GM21717 (cell line): Measurements from ENCODE around the gene NLRP5.
"Not testable (repeated sequence)": the region's sequence is repeated elsewhere in the genome, so short reads cannot be mapped to it uniquely, and the experiment has no call there.

Source experiments
- ATAC-seq: cut with Tn5 transposase; IDR thresholded peaks from one replicate; pipeline ENCODE4 v1.9.1; 2021; ENCODE audit warnings: mild to moderate bottlenecking, moderate library complexity; ENCODE audit not compliant: unreplicated experiment

The NLRP5 gene

DNA sequence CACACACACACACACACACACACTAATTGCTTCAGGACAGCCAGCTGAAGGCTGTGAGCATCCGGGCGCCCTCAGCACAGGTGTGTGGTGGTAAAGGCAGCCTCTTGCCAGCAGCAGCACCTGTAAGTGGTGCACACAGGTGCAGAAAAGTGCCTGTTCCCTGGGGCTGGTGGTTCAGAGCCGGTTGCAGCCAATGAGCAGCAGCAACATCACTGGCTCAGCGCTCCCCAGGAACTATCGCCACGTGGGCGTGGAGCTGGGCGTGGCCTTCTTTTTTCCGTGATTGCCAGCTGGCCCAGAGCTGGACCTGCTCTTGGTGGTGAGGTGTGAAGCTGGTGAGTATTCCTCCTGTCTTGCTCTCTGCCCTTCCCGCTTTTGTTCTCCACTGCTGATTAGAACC, at the start of gene NLRP5:
Gene NLRP5 (plus strand): TSS at position 289 of the 400 bp plus-strand sequence.
- no peak for ATAC-seq

DNA sequence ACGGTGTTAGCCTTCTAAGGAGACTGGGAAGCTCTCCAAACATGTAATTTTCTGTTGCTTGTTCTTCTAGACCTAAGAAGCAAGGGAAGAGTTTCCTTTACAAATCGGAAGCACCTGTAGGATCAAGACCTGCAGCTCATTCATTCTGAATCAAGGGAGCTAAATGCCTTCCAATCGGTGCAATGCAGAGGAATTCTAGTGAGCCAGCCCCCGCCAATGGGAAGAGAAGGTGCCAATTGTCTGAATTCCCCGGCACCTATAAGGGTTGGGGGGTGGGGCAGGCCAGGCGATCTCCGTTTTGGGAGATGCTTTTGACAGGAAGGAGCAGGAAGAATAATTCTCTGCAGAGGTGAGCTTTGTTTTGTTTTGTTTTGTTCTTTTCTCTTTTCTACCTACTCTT, 47.4 kb upstream of the NLRP5 start:
- no peak for ATAC-seq

GRCh38 chr19:55940306-55940705, 46.3 kb upstream of the NLRP5 start:
- ATAC-seq: no peak

DNA sequence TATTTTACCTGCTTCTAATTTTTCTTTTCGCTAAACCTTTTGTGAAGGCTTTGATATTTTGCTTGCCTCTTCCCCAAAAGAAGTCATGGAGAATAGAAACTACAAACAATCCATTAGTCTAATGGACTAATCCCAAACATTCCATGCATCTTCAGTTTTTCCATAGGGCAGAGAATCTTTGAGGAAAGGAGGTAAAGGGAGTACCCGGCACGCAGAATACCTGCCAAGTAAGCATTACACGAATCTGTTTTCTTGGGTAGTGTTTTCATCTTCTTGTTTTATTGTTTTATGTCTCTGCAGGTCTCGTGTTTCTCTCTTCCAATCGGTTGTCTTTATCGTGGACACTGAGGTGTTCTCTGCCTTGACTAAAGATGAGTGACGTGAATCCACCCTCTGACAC, 39.0 kb upstream of the NLRP5 start, which contains the start of gene NLRP8:
Gene NLRP8 (plus strand): TSS at position 301 of the 400 bp plus-strand sequence.
- ATAC-seq: no peak

DNA sequence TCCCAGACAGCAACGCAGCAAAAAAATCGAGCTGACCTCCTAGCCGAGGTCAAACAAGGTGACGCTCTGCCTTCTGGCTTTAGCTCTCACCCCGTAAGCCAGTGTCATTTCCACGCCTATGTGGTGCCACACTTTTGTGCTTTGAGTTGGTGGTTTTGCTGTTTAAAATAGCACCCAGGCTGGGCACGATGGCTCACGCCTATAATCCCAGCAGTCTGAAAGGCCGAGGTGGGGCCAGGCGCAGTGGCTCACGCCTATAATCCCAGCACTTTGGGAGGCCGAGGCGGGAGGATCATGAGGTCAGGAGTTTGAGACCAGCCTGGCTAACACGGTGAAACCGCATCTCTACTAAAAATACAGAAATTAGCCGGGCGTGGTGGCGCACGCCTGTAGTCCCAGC, 36.0 kb upstream of the NLRP5 start:
- not testable (repeated sequence) for ATAC-seq

- ATAC-seq: no peak
Measured at GRCh38 chr19:55956431-55956830, 30.1 kb upstream of the NLRP5 start.

DNA sequence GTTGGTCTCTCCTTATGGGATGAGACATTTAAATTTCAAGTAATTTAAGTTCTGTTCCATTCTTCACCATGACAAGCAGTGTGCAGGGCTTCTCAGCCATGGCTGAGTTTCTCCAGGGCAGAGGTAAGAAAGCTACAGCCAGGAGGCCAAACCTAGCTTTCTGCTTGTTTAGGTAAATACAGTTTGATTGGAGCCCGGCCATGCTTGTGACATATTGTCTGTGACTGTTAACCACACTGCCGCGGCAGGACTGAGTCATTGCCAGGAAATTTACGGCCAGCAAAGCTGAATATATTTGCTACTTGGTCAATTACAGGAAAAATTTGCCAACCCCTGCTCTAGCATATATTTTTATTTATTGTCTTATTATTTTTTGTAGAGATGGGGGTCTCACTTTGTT, 28.2 kb upstream of the NLRP5 start:
- ATAC-seq: no peak

GRCh38 chr19:55959996-55960675, 26.4 kb upstream of the NLRP5 start:
- ATAC-seq: no peak

GRCh38 chr19:55962186-55962585, 24.4 kb upstream of the NLRP5 start:
- no peak for ATAC-seq

- no peak for ATAC-seq
Measured at GRCh38 chr19:55973982-55974381, 12.6 kb upstream of the NLRP5 start.

DNA sequence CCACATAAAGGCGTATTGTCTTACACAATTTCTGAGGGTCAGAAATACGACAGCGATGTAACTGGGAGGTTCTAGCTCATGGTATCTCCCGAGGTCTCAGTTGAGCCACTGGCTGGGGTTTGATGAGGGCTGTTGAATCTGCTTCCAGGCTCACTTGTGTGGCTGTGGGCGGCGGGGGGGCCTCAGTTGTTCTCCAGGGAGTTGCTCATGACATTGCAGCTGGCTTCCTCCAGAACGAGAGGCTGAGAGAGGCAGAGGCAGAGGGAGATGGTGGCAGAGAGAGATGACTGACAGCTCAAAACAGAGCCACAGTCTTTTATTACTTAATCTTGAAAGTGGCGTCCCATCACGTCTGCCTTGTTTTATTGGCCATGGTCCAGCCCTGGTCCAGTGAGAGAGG, 6.2 kb upstream of the NLRP5 start:
- ATAC-seq: no peak

- no peak for ATAC-seq
Measured at GRCh38 chr19:55985254-55985653, 1.3 kb upstream of the NLRP5 start.

GRCh38 chr19:55990831-55991230, 4.3 kb downstream of the NLRP5 start:
- no peak for ATAC-seq

DNA sequence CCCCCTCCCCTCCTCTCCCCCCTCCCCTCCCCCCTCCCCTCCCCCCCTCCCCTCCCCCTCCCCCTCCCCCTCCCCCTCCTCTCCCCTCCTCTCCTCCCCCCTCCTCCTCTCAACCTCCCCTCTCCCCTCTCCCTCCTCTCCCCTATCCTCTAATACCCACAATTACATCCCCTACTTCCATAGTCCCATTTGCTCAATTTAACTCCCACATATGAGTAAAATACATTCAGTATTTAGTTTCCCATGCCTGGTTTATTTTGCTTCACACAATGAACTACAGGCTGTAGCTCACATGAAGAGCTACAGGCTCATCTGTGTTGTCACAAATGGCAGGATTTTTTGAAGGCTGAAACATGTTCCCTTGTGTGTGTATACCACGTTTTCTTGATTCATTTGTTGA, 6.9 kb downstream of the NLRP5 start:
- ATAC-seq: no peak

DNA sequence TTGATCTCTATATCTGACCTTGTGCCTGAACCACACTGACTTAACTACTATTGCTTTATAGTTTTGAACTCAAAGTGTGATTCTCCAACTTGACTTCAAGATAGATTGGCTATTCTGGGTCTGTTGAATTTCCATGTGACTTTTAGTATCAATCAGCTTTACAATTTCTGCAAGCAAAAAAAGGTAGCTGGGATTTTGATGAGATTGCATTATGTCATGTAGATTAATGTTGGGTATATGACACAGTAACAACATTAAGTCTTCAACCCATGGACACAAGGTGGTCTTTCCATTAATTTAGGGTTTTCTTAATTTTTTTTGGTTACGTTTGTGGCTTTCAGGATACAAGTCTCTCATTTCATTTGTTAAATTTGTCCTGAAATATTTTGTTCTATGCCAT, 28.2 kb downstream of the NLRP5 start:
- no peak for ATAC-seq

DNA sequence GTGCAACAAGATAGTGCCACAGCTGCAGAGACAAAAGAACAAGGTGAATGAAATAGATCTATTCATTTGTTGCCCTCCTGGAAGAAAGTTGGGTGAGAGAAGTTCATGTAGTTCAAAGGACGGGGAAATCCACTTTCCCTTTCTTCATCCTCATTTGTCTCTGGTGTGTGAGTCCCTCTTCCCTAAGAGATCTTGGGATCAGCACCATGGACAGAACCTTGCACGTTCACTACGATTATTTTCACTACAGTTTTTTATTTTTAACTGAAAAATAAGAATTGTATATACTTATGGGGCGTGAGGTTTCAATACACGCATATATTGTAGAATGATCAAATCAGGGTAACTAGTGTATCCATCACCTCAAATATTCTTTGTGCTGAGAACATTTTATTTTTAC, 29.2 kb downstream of the NLRP5 start:
- ATAC-seq: no peak

DNA sequence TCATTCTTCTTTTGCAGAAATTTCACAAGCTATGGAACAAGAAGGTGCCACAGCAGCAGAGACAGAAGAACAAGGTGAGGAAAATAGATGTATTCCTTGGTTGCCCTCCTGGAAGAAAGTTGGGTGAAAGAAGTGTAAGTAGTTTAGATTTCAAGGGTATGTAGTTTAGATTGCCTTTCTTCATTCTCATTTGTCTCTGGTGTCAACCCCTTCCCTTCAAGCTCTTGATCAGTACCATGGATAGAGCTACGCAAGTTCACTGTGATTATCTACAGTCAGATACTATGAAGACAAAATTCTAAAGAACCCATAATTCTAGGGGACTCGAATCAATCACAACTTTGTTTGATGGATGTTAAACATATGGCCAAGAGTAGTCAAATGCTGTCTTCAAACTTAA, 32.8 kb downstream of the NLRP5 start:
- not testable (repeated sequence) for ATAC-seq

GRCh38 chr19:56020355-56020975, 33.9 kb downstream of the NLRP5 start:
- not testable (repeated sequence) for ATAC-seq

- ATAC-seq: no peak
Measured at GRCh38 chr19:56026769-56027168, 40.2 kb downstream of the NLRP5 start.

GRCh38 chr19:56053596-56053995, 67.0 kb downstream of the NLRP5 start:
- no peak for ATAC-seq

GRCh38 chr19:56066152-56067023, 79.8 kb downstream of the NLRP5 start:
- no peak for ATAC-seq

GRCh38 chr19:56069642-56070041, 83.1 kb downstream of the NLRP5 start:
- no peak for ATAC-seq
